Stimulated activated CD4-positive, alpha-beta T cell treated with anti-CD3 and anti-CD28 coated beads, TNF-alpha, amount 100 ng/mL, for 48 hours (primary cell): ENCODE data around the gene AAGAB.
"Not testable (repeated sequence)": the region's sequence is repeated elsewhere in the genome, so short reads cannot be mapped to it uniquely, and the experiment has no call there.

Experiments used
- DNase-seq, 3 donors: peaks; one replicate each; pipeline ENCODE4 v3.0.0-alpha.2; 2020; ENCODE audit warnings: low read depth in 3 of 3

Gene AAGAB

GRCh38 chr15:67171471-67171870, 83.0 kb downstream of the AAGAB start:
- no peak for DNase-seq

- no peak for DNase-seq
Measured at GRCh38 chr15:67170143-67170925, 84.1 kb downstream of the AAGAB start.

DNA sequence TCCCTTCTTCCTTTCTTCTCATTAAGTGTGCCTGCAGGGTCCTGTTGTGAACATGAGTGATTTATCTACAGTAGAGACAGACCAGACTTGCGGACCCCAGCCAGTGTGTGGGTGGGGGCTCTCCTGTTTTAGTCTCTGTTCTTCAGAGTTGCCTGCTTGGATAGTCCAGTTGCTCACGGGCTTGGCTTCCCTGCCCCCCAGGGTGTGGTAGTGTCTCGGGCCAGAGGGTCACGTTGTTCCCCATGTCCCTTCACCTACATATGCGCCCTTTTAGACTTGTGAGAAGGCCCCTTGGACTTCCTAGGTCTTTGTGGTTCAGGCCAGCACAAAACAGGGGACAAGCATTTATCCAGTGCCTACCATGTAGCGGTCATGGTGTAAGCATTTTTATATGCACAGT, 85.8 kb downstream of the AAGAB start:
- no peak for DNase-seq

DNA sequence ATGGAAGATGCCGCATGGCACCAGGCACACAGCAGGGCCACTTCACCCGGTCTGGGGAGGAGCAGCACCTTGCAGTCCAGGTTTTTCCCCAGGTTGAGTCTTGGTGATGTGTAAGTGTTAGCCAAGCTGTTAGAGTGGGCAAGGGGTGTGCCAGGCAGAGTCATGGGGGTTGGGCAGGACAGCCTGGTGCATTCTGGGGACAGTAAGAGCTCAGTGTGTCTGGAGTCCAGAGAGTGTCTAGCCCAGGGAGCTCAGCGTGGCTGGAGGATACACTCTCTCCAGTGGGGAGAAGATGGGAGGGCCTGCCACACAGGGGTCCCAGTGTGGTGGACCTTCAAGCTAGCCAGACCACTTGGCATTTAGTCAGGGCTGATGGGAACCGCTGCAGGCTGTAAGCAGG, 87.4 kb downstream of the AAGAB start:
- no peak for DNase-seq

DNA sequence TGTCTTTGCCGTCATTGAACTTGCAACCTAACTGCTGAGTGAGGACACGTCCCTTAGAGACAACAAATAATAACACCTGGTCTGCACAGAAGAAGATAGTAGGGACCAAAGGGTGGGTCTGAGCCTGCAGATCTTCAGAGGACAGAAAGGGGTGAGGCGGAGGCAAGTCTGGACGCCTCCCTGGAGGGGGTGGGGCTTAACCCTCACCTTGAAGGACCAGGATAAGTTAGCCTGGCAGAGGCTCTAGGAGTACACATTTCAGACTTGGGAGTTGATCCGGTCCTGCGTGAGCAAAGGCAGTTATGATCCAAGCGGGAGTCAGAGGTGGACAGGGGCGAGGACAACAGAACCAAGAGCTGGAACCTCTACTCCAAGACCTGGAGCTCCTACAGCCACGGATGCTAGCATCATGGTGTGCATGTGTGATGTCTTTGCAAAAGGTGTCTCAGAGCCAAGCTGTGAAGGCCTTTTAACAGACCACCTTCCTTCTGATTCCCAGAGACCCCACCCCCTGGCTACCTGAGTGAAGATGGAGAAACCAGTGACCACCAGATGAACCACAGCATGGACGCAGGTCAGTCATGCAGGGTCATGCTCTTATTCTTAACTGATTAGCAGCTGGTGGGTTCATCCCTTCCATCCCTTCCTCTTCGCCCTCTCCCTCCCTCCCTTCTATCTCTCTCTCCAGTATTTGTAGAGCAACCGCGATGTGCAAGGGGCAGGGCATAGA, 88.0 kb downstream of the AAGAB start:
- DNase-seq = no peak

DNA sequence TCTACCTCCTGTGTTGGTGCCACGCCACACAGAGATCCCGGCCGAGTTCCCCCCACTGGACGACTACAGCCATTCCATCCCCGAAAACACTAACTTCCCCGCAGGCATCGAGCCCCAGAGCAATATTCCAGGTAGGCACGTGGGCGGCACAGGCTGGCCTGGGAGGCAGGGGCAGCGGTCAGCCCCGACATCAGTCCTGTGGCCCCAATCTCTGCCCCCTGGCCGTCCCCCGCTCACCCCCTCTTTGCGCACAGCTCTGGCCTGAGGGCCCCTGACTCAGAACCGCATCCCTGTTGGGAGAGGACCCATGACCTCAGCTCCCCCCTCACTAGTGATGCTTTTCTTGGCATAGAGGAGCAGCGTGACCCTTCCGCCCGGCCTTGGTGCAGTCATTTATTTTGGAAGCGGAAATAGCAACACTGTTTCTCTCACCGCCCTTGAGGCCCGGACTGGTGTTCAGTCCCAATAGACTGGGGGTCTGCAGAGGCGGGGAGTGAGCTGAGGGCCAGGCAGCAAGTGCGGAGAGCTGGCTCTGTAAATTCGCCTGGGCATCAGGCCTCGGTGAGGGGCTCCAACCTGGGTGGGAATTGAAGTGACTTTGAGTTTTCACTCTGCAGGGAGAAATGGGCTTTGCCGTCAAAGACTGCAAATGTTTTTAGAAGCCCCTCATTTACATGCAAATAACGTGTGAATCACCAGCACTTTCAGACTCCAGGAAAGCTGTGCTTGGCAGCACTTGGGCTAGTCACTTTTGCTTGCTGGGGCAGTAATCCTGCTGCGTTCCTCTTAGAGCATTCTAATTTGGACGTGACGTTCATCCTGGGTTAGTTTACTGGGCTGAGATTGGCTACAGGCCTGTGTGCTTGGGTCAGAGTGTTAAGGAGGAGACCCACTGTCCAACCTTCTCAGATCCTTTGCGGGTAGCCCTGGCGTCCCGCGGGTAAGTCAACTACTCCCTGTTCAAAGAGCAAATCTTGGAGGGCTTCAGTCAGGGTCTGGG, 88.9 kb downstream of the AAGAB start:
- DNase-seq = no peak

DNA sequence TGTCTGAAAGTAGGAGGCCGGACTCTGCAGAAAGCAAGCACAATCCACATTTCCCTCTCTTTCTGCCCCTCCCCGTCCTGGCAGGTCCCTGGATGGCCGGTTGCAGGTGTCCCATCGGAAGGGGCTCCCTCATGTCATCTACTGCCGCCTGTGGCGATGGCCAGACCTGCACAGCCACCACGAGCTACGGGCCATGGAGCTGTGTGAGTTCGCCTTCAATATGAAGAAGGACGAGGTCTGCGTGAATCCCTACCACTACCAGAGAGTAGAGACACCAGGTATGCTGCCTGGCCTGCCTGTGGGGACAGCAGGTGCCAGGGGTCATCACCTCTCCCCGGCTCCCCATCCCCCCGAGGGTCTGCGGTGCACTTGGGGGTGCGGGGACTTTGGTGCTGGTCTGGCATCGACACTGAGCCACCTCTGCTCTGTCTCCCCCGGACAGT, 89.6 kb downstream of the AAGAB start:
- no peak for DNase-seq

DNA sequence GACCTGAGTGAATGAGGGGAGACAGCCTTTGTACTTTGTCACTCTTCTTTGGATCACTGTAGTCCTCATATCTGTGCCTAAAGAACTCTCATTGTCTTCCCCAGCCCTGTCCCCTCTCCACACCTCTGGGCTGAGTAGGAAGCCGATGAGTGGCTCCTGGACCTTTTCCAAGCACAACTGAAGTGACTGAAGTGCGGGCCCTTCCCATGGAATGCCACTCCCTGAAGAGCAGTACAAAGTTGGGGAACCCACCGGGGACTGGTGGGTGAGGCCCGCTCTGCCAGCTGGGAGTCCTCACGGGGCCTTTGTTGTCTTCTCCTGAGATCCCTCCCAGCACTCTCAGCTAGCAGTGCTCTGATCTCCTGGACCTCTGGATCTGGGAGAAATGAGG, 90.1 kb downstream of the AAGAB start:
- no peak for DNase-seq

DNA sequence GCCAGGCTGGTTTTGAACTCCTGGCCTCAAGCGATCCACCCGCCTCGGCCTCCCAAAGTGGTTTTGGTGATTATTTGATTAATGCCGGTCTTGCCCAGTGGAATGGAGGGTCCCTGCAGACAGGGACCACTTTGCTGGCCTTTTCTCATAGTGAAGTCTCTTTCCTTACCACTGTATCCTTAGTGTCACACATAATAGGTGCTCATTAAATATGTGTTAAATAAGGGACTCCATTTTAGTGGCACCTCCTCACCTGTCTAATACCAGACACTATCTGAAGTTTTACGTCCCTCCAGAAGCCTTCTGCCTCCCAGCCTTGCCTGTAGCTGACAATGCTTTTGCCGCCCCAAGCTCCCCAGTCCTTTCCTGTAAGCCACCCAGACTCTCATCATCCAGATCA, 91.3 kb downstream of the AAGAB start:
- no peak for DNase-seq

DNA sequence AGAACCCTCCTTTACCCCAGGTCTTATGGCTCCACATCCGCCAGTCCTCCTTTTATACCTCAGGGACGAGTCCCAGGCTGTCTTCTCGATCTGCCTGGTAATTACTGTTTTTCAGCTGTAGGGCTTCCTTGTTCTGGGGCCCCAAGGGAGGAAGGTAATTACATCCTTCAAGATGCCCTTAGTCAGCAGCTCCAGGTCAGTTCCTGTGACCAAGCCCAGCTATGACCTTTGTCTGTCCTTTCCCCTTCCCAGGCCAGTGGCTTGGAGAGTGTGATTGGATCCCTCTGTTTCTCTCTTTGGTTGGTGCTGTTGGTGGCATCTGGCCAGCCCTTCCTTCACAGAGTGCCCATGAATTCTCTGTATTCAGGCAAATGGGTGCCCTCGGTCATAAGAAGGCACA, 92.6 kb downstream of the AAGAB start:
- DNase-seq = no peak

GRCh38 chr15:67161412-67161811, 93.0 kb downstream of the AAGAB start:
- no peak for DNase-seq

GRCh38 chr15:67158367-67158766, 96.1 kb downstream of the AAGAB start:
- no peak for DNase-seq

GRCh38 chr15:67157521-67158252, 96.8 kb downstream of the AAGAB start:
- no peak for DNase-seq

DNA sequence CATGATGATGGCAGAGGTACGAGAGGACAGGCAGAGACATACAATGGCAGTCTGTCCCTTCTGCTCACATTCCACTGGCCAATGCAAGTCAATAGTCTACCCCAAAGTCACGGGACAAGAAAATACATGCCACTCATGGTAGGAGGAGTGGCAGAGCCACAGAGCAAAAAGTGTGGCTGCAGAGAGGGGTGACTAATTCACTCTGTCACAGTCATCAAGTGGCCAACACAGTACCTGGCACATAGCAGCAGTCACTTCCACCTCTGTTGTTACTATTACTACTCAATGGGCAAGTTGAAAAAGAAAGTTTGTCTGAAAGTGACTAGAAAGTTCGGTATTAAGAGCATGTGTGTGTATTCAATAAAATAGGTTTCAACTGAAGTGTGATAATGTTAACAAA, 97.6 kb downstream of the AAGAB start:
- DNase-seq = no peak

GRCh38 chr15:67156426-67156825, 98.0 kb downstream of the AAGAB start:
- DNase-seq = no peak

DNA sequence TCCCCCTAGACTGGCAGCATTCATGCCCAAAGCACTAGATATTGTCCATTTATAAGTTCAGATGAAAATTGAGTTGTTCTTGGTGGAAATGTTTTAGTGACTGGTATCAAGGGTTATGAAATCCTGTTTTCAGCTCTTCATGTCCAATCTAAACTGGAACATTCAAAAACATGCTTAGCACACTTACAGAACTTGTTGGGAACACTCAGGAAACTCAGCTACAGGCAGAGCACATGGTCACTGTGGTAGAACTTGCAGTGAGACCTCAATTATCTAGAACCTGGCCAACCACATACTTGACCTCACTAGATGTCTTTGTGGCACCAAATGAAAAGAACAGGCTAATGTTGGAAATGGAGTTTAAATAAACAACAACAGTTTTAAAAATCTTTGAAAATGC, 100.2 kb downstream of the AAGAB start:
- no peak for DNase-seq

DNA sequence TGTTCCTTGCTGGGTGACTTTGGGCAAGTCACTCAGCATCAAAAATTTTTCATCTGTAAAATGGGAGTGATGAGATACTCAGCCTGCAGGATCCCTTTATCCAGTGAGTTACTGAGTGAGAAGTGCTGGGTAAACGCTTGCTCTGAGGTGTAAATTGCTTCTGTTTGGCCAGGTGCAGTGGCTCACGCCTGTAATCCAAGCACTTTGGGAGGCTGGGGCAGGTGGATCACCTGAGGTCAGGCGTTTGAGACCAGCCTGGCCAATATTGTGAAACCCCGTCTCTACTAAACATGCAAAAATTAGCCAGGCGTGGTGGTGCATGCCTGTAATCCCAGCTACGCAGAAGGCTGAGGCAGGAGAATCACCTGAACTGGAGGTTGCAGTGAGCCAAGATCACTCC, 101.4 kb downstream of the AAGAB start:
- DNase-seq = not testable (repeated sequence)

DNA sequence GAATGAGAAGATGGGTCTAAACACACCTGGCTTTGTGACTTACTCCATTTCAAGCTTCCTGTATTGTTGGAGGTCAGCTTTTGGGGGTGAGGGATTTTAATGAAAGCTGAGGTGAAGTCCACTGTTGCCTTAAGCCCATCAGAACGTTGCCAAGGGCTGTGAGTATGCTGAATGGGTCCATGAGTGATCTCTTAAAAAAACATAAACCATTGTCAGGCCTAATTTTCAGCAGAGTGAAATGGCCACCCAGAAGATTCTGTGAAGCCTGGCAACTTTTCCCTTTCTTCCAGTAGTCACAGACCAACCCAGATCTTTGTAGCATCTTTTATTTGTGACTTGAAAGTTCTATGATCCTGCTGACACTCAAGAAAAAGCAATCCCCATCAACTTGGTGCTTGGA, 102.0 kb downstream of the AAGAB start:
- no peak for DNase-seq
